Panc1 (cell line): ENCODE results near the gene STK10.

Experiments used
- POLR2AphosphoS5 ChIP-seq: IDR thresholded peaks from 2 replicates; pipeline ENCODE4 v1.6.1; 2012; ENCODE audit warnings: mild to moderate bottlenecking, low read depth, low read length, moderate library complexity
- TF ChIP-seq, protein P1 (sequence below): fragments of 450-650 bp; IDR thresholded peaks from 2 replicates; pipeline ENCODE4 v1.5.1; 2017; ENCODE audit warnings: mild to moderate bottlenecking

- TF ChIP-seq, protein P1, sequence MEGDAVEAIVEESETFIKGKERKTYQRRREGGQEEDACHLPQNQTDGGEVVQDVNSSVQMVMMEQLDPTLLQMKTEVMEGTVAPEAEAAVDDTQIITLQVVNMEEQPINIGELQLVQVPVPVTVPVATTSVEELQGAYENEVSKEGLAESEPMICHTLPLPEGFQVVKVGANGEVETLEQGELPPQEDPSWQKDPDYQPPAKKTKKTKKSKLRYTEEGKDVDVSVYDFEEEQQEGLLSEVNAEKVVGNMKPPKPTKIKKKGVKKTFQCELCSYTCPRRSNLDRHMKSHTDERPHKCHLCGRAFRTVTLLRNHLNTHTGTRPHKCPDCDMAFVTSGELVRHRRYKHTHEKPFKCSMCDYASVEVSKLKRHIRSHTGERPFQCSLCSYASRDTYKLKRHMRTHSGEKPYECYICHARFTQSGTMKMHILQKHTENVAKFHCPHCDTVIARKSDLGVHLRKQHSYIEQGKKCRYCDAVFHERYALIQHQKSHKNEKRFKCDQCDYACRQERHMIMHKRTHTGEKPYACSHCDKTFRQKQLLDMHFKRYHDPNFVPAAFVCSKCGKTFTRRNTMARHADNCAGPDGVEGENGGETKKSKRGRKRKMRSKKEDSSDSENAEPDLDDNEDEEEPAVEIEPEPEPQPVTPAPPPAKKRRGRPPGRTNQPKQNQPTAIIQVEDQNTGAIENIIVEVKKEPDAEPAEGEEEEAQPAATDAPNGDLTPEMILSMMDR = no peak
- TF ChIP-seq POLR2AphosphoS5 = no peak
Observed at GRCh38 chr5:172107571-172107970, 80.5 kb downstream of the STK10 start.
